Renal pelvis (tissue), 3 donors: ENCODE measurements around the gene DPH2. TPM values are rescaled to one million over a fixed set of nuclear protein-coding genes. Genes with fewer than 3 reads are reported as not detected.

Source experiments
- polyA plus RNA-seq, 3 donors: library from polyadenylated mRNA; unstranded; fragments of 120-200 nt; gene quantifications; one replicate each; pipeline ENCODE4 v1.2.1, GENCODE V29; 2013; ENCODE audit not compliant: insufficient read length in 3 of 3

Gene DPH2
- polyA plus RNA-seq, 3 donors, result 23.2 to 27.2 (median 26.8) TPM

Other genes with a start within 250 kb of the DPH2 start
- gene ARTN, start 36.2 kb upstream of the DPH2 start, polyA plus RNA-seq, result 1 to 10 TPM; 1.7 to 4.8 (median 2.4) TPM
- gene IPO13, start 23.1 kb upstream of the DPH2 start, polyA plus RNA-seq, result 10 to 100 TPM; 42.6 to 44.7 (median 44.6) TPM
- 100 to 1,000 TPM; 152 to 168 (median 168) TPM for gene ATP6V0B, start 5.0 kb downstream of the DPH2 start, polyA plus RNA-seq
- gene B4GALT2, start 9.2 kb downstream of the DPH2 start, polyA plus RNA-seq, result 10 to 100 TPM; 38.0 to 50.6 (median 42.1) TPM
- gene CCDC24, start 21.6 kb downstream of the DPH2 start, polyA plus RNA-seq, result 10 to 100 TPM; 19.9 to 30.6 (median 29.0) TPM
- 1 to 10 TPM; 6.7 to 8.1 (median 6.9) TPM for gene SLC6A9, start 61.5 kb downstream of the DPH2 start, polyA plus RNA-seq
- gene KLF17, start 148.8 kb downstream of the DPH2 start, polyA plus RNA-seq, result under 1 TPM in 1 of 3 donors, not detected in 2; 0.03 TPM
- not detected for gene KLF18, start 171.6 kb downstream of the DPH2 start, polyA plus RNA-seq
- gene DMAP1, start 243.5 kb downstream of the DPH2 start, polyA plus RNA-seq, result 10 to 100 TPM; 58.3 to 77.0 (median 76.8) TPM